ENCODE measurements around the gene CSTF3.

The CSTF3 gene

GRCh38 chr11:33110083-33110482, 51.2 kb downstream of the CSTF3 start:
- H3K27ac ChIP-seq (ENCODE audit: low read depth, low read length, poor library complexity, severe bottlenecking) = no peak overlapping the region
- no peaks in the 10 kb centered on the region for H3K79me2 ChIP-seq (ENCODE audit: insufficient read depth, low read length)
- no peak overlapping the region for H3K9ac ChIP-seq (ENCODE audit: low read length)
- TF ChIP-seq EZH2 (IDR thresholded peaks at IDR 0.05; ENCODE audit: borderline replicate concordance, low read length) (no peak), CTCF (IDR thresholded peaks at IDR 0.05; ENCODE audit: low read length) (no peak)
- H3K4me1 ChIP-seq (ENCODE audit: insufficient read depth, low read length, severe bottlenecking) = no peaks in the 10 kb centered on the region
- H3K27me3 ChIP-seq (ENCODE audit: insufficient read depth, low read length) = no peaks in the 10 kb centered on the region
- H4K20me1 ChIP-seq (ENCODE audit: insufficient read depth, low read length) = no peaks in the 10 kb centered on the region
- no peaks in the 10 kb centered on the region; the same call in 1 of the 2 replicates for H3F3A ChIP-seq (ENCODE audit: insufficient read depth, low read length)
- peaks cover 16% of the 10 kb centered on the region for H3K36me3 ChIP-seq (ENCODE audit: insufficient read depth, low read length)
- no peak overlapping the region for H2AFZ ChIP-seq (ENCODE audit: low read length)
- no peak overlapping the region for H3K4me3 ChIP-seq (ENCODE audit: low read depth, low read length, poor library complexity, severe bottlenecking)
- H3K9me2 ChIP-seq (ENCODE audit: low read depth, low read length) = no peaks in the 10 kb centered on the region
- H3K4me2 ChIP-seq (ENCODE audit: low read length) = no peak overlapping the region
- H3K9me3 ChIP-seq (ENCODE audit: low read length) = no peaks in the 10 kb centered on the region

- Histone ChIP-seq H3K9ac (ENCODE audit: low read length) (no peak overlapping the region), H3K27ac (ENCODE audit: low read depth, low read length, poor library complexity, severe bottlenecking) (no peak overlapping the region), H2AFZ (ENCODE audit: low read length) (no peak overlapping the region), H3K4me1 (ENCODE audit: insufficient read depth, low read length, severe bottlenecking) (no peaks in the 10 kb centered on the region), H3K9me2 (ENCODE audit: low read depth, low read length) (no peaks in the 10 kb centered on the region), H3K9me3 (ENCODE audit: low read length) (no peaks in the 10 kb centered on the region), H4K20me1 (ENCODE audit: insufficient read depth, low read length) (no peaks in the 10 kb centered on the region), H3K4me3 (ENCODE audit: low read depth, low read length, poor library complexity, severe bottlenecking) (no peak overlapping the region), H3K36me3 (ENCODE audit: insufficient read depth, low read length) (peaks cover 23% of the 10 kb centered on the region), H3K4me2 (ENCODE audit: low read length) (no peak overlapping the region), H3K27me3 (ENCODE audit: insufficient read depth, low read length) (no peaks in the 10 kb centered on the region), H3K79me2 (ENCODE audit: insufficient read depth, low read length) (no peaks in the 10 kb centered on the region), H3F3A (ENCODE audit: insufficient read depth, low read length) (no peaks in the 10 kb centered on the region; the same call in 1 of the 2 replicates)
- TF ChIP-seq EZH2 (IDR thresholded peaks at IDR 0.05; ENCODE audit: borderline replicate concordance, low read length) (no peak), CTCF (IDR thresholded peaks at IDR 0.05; ENCODE audit: low read length) (no peak)
These were observed 51.9 kb downstream of the CSTF3 start for GRCh38 chr11:33109294-33109895.

DNA sequence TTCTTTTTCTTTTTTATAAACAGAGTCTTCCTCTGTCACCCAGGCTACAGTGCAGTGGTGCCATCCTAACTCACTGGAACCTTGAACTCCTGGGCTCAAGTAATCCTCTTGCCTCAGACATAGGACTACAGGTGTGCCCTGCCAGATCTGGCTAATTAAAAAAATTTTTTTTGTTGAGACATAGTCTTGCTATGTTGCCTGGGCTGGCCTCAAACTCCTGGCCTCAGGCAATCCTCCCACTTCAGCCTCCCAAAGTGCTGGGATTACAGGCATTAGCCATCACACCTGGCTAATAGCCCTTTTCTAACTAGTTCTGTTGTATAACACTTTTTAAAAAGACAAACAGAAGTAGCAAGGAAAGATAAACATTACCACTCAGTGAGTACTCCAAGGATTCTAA, 57.4 kb downstream of the CSTF3 start:
- Histone ChIP-seq H2AFZ (ENCODE audit: low read length) (no peak overlapping the region), H3K36me3 (ENCODE audit: insufficient read depth, low read length) (peaks cover 65% of the 10 kb centered on the region), H3K9me2 (ENCODE audit: low read depth, low read length) (no peaks in the 10 kb centered on the region), H3K4me2 (ENCODE audit: low read length) (no peak overlapping the region), H3K27me3 (ENCODE audit: insufficient read depth, low read length) (no peaks in the 10 kb centered on the region), H4K20me1 (ENCODE audit: insufficient read depth, low read length) (no peaks in the 10 kb centered on the region), H3K4me3 (ENCODE audit: low read depth, low read length, poor library complexity, severe bottlenecking) (no peak overlapping the region), H3K4me1 (ENCODE audit: insufficient read depth, low read length, severe bottlenecking) (no peaks in the 10 kb centered on the region), H3K27ac (ENCODE audit: low read depth, low read length, poor library complexity, severe bottlenecking) (no peak overlapping the region), H3K9ac (ENCODE audit: low read length) (no peak overlapping the region), H3F3A (ENCODE audit: insufficient read depth, low read length) (no peaks in the 10 kb centered on the region; the same call in 1 of the 2 replicates), H3K79me2 (ENCODE audit: insufficient read depth, low read length) (no peaks in the 10 kb centered on the region), H3K9me3 (ENCODE audit: low read length) (no peaks in the 10 kb centered on the region)
- TF ChIP-seq EZH2 (IDR thresholded peaks at IDR 0.05; ENCODE audit: borderline replicate concordance, low read length) (no peak), CTCF (IDR thresholded peaks at IDR 0.05; ENCODE audit: low read length) (no peak)
